Midbrain (tissue), 1 donor: Measurements from ENCODE around the gene SYT7.

ENCODE experiments used
- DNase-seq: peaks from one replicate; lab custom pipeline; 2025; lab: John Stamatoyannopoulos, UW

SYT7 gene

GRCh38 chr11:61554172-61554988 is 26.5 kb downstream of the SYT7 start:
- DNase-seq: no peak

- DNase-seq: no peak
Observed at GRCh38 chr11:61553373-61554171, 27.3 kb downstream of the SYT7 start.

GRCh38 chr11:61552108-61552635 is 28.7 kb downstream of the SYT7 start:
- DNase-seq: no peak

- no peak for DNase-seq
Observed at GRCh38 chr11:61551634-61552033, 29.2 kb downstream of the SYT7 start.

GRCh38 chr11:61550665-61551227 is 30.1 kb downstream of the SYT7 start:
- DNase-seq: no peak

- peak; percentile 42 for DNase-seq
Observed at GRCh38 chr11:61549662-61550568, 31.0 kb downstream of the SYT7 start.

- DNase-seq: no peak
Observed at GRCh38 chr11:61549177-61549576, 31.7 kb downstream of the SYT7 start.

GRCh38 chr11:61547246-61547645 is 33.6 kb downstream of the SYT7 start:
- DNase-seq: no peak

- DNase-seq: no peak
Observed at GRCh38 chr11:61546663-61547062, 34.2 kb downstream of the SYT7 start.

GRCh38 chr11:61545921-61546320 is 35.0 kb downstream of the SYT7 start:
- no peak for DNase-seq

- no peak for DNase-seq
Observed at GRCh38 chr11:61545341-61545740, 35.5 kb downstream of the SYT7 start.

GRCh38 chr11:61544466-61544865 is 36.4 kb downstream of the SYT7 start:
- no peak for DNase-seq

GRCh38 chr11:61543606-61544306 is 37.1 kb downstream of the SYT7 start:
- DNase-seq: no peak

GRCh38 chr11:61542705-61543104 is 38.2 kb downstream of the SYT7 start:
- no peak for DNase-seq

GRCh38 chr11:61542024-61542461 is 38.8 kb downstream of the SYT7 start:
- no peak for DNase-seq

- no peak for DNase-seq
Observed at GRCh38 chr11:61541598-61541997, 39.3 kb downstream of the SYT7 start.

- no peak for DNase-seq
Observed at GRCh38 chr11:61540528-61540927, 40.3 kb downstream of the SYT7 start.

- DNase-seq: no peak
Observed at GRCh38 chr11:61539831-61540357, 41.0 kb downstream of the SYT7 start.

- DNase-seq: peak; percentile 13
Observed at GRCh38 chr11:61539006-61539405, 41.9 kb downstream of the SYT7 start.

GRCh38 chr11:61538636-61538961 is 42.3 kb downstream of the SYT7 start:
- no peak for DNase-seq

- DNase-seq: no peak
Observed at GRCh38 chr11:61537326-61537725, 43.5 kb downstream of the SYT7 start.
